ENCODE results near the gene C5AR1. TPM values are rescaled to one million over a fixed set of nuclear protein-coding genes. Genes with fewer than 3 reads are reported as not detected.

Gene C5AR1
- total and polyA plus RNA-seq, 9 donors, result 3.5 to 27.5 (median 9.4) TPM

GRCh38 chr19:47270408-47270807 is 39.3 kb upstream of the C5AR1 start:
- WGBS, 3 donors, result 91 to 93% (median 92%) methylated on average over 10 of the region's 10 CpGs
- no peaks in the 10 kb centered on the region for H3K9me3 ChIP-seq
- intact Hi-C loops (cut with DNase I), result no loop called here
- TF ChIP-seq EP300 (IDR thresholded peaks at IDR 0.05) (no peak), CTCF (IDR thresholded peaks at IDR 0.05) (no peak), POLR2A (IDR thresholded peaks at IDR 0.05) (no peak)
- no peak for DNase-seq
- H3K27me3 ChIP-seq, result no peaks in the 10 kb centered on the region
- H3K4me3 ChIP-seq, result no peak overlapping the region
- H3K4me1 ChIP-seq (ENCODE audit: insufficient read depth), result peaks cover 2% of the 10 kb centered on the region
- H3K27ac ChIP-seq, result no peak overlapping the region
- H3K36me3 ChIP-seq, result no peaks in the 10 kb centered on the region

- TF ChIP-seq POLR2A (IDR thresholded peaks at IDR 0.05) (no peak), EP300 (IDR thresholded peaks at IDR 0.05) (no peak), CTCF (IDR thresholded peaks at IDR 0.05) (no peak)
- Histone ChIP-seq H3K9me3 (no peaks in the 10 kb centered on the region), H3K4me3 (no peak overlapping the region), H3K27me3 (no peaks in the 10 kb centered on the region), H3K27ac (peak overlapping the region in 1 of 2 donors; percentile 94), H3K36me3 (no peaks in the 10 kb centered on the region), H3K4me1 (ENCODE audit: insufficient read depth) (peaks cover 7% of the 10 kb centered on the region)
- 63 to 73% (median 73%) methylated on average over 6 of the region's 6 CpGs for WGBS, 3 donors
- intact Hi-C loops (cut with DNase I), result no loop called here
- DNase-seq, result peak in 1 of 5 donors; percentile 44
Measured at GRCh38 chr19:47271949-47272348, 37.7 kb upstream of the C5AR1 start.

- TF ChIP-seq CTCF (IDR thresholded peaks at IDR 0.05) (peak in 1 of 3 donors; percentile 7), POLR2A (IDR thresholded peaks at IDR 0.05) (no peak), EP300 (IDR thresholded peaks at IDR 0.05) (no peak)
- H3K4me3 ChIP-seq, result peak overlapping the region; percentile 53
- no peaks in the 10 kb centered on the region for H3K36me3 ChIP-seq
- peak in 3 of 5 donors; percentile 76 to 80 (median 78) for DNase-seq
- 22 to 25% (median 25%) methylated on average over 36 to 42 of the region's 42 CpGs for WGBS, 3 donors
- peaks cover 7% of the 10 kb centered on the region for H3K4me1 ChIP-seq (ENCODE audit: insufficient read depth)
- H3K27ac ChIP-seq, result peak overlapping the region; percentile 70 to 94
- no peaks in the 10 kb centered on the region for H3K9me3 ChIP-seq
- H3K27me3 ChIP-seq, result no peaks in the 10 kb centered on the region
- intact Hi-C loops (cut with DNase I), result no loop called here
Measured at GRCh38 chr19:47272448-47273312, 37.0 kb upstream of the C5AR1 start.

GRCh38 chr19:47273313-47274070 is 36.2 kb upstream of the C5AR1 start:
- Histone ChIP-seq H3K9me3 (no peaks in the 10 kb centered on the region), H3K4me3 (peak overlapping the region; percentile 53), H3K4me1 (ENCODE audit: insufficient read depth) (peaks cover 7% of the 10 kb centered on the region), H3K36me3 (no peaks in the 10 kb centered on the region), H3K27me3 (no peaks in the 10 kb centered on the region), H3K27ac (peak overlapping the region; percentile 70 to 94)
- 0% methylated on average over 33 to 54 of the region's 54 CpGs for WGBS, 3 donors
- intact Hi-C loops (cut with DNase I), result no loop called here
- peak; percentile 92 to 94 (median 92) for DNase-seq
- TF ChIP-seq EP300 (IDR thresholded peaks at IDR 0.05) (no peak), CTCF (IDR thresholded peaks at IDR 0.05) (no peak), POLR2A (IDR thresholded peaks at IDR 0.05) (peak; percentile 87)

All from ovary (tissue), 9 donors.